ENCODE results near the gene RTN4. TPM values are rescaled to one million over a fixed set of nuclear protein-coding genes. Genes with fewer than 3 reads are reported as not detected.

RTN4 gene
- total RNA-seq, 1 experiment from 2014 or later = 236 TPM

DNA sequence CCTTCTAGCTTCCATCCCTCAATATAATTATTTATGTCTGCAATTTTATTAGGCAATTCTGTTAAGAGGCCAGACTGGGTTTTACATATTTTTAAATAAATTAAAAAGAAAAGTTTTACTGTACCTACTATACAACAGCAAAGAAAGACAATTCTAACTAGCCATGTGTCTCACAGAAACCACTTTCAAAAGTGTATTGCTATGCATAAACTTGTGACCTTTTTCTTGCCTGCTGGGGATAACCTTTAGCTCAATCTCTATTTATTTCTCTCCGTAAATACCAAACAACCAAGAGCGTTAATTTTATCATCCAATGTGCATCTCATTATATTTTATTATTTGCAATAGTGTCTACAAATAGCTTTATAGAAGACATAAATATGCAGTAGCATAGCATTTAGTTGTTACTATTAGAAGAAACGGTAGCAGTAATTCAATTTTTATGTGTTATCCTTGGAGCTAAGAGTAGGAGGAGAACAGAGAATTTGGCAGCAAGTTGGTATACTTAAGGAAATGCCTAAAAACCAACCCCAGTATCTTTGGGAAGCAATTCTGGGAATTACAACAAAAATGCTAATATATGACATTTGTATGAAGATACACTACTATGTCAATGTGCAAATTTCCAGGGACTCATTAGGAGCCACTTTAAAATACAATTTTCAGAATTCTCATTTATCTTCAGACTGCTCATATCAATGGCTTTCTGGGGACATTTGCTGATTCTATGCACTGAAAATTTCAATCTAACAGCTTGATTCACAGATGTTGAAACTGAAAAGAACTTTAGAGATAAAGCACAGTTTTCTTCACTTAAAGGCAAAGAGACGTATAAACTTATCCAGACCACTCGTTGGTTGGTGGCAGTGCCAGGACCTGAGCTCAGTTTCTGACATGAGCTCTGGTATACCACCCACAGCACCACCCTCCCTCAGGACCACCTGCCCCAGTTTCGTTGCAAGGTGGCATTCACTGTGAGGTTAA is 23.0 kb upstream of the RTN4 start:
- no peaks in the 10 kb centered on the region for H3K27me3 ChIP-seq (replicated peaks; ENCODE audit: control insufficient read depth, insufficient read depth, low read length)
- ChIA-PET POLR2A (interaction anchor here (0.5 kb wide), 1 partner anchor 28 kb away, joined by 6 read pairs; no protein-coding TSS in a partner anchor), CTCF (no interaction called here)
- no peaks in the 10 kb centered on the region for H3K36me3 ChIP-seq (ENCODE audit: control insufficient read depth, insufficient read depth, low read length)
- TF ChIP-seq, protein P1, sequence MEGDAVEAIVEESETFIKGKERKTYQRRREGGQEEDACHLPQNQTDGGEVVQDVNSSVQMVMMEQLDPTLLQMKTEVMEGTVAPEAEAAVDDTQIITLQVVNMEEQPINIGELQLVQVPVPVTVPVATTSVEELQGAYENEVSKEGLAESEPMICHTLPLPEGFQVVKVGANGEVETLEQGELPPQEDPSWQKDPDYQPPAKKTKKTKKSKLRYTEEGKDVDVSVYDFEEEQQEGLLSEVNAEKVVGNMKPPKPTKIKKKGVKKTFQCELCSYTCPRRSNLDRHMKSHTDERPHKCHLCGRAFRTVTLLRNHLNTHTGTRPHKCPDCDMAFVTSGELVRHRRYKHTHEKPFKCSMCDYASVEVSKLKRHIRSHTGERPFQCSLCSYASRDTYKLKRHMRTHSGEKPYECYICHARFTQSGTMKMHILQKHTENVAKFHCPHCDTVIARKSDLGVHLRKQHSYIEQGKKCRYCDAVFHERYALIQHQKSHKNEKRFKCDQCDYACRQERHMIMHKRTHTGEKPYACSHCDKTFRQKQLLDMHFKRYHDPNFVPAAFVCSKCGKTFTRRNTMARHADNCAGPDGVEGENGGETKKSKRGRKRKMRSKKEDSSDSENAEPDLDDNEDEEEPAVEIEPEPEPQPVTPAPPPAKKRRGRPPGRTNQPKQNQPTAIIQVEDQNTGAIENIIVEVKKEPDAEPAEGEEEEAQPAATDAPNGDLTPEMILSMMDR (IDR thresholded peaks at IDR 0.05; ENCODE audit: insufficient read depth in 1 of 2, low read depth in 1 of 2, low read length in 1 of 2, severe bottlenecking in 1 of 2, unreplicated experiment in 1 of 2) = no peak
- no peaks in the 10 kb centered on the region for H3K9me3 Mint-ChIP-seq (ENCODE audit: unreplicated experiment)
- H3K4me1 ChIP-seq = peaks cover 12% of the 10 kb centered on the region
- H3K27me3 Mint-ChIP-seq (ENCODE audit: insufficient read depth, unreplicated experiment) = no peaks in the 10 kb centered on the region
- BruUV-seq (replicated peaks) = no TSS peak
- DNase-seq = no peak
- no peaks in the 10 kb centered on the region for H3K9me3 ChIP-seq
- H3K27ac Mint-ChIP-seq (ENCODE audit: unreplicated experiment) = no peak overlapping the region
- intact Hi-C loops (cut with micrococcal nuclease; ENCODE audit: unreplicated experiment) = no loop called here
- peaks cover 8% of the 10 kb centered on the region for H3K4me1 Mint-ChIP-seq (ENCODE audit: low read depth, unreplicated experiment)
- H3K36me3 Mint-ChIP-seq (ENCODE audit: insufficient read depth, unreplicated experiment) = no peaks in the 10 kb centered on the region
- no peak overlapping the region for H3K4me3 ChIP-seq (ENCODE audit: low read depth, low read length)
- H3K4me3 Mint-ChIP-seq (ENCODE audit: unreplicated experiment) = no peak overlapping the region

DNA sequence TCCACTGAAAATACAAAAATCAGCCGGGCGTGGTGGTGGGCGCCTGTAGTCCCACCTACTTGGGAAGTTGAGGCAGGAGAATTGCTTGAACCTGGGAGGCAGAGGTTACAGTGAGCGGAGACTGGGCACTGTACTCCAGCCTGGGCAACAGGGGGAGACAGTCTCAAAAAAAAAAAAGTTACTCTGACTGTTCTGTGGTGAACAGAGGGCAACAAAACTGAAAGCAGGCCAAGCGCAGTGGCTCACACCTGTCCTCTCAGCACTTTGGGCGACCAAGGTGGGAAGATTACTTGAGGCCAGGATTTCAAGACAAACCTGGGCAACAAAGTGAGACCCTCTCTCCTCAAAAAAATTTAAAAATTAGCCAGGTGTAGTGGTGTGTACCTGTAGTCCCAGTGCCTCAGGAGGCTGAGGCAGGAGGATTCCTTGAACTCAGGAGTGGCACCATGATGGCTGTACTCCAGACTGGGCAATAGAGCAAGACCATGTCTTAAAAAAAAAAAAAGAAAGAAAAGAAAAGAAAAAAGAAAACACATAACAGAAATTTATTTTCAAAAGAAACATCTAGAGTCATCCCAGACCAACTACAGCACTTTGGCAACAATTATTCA is 13.6 kb upstream of the RTN4 start:
- Mint-ChIP-seq H3K36me3 (ENCODE audit: insufficient read depth, unreplicated experiment) (no peaks in the 10 kb centered on the region), H3K4me1 (ENCODE audit: low read depth, unreplicated experiment) (no peaks in the 10 kb centered on the region), H3K27me3 (ENCODE audit: insufficient read depth, unreplicated experiment) (no peaks in the 10 kb centered on the region), H3K27ac (ENCODE audit: unreplicated experiment) (no peak overlapping the region), H3K4me3 (ENCODE audit: unreplicated experiment) (no peak overlapping the region), H3K9me3 (ENCODE audit: unreplicated experiment) (no peaks in the 10 kb centered on the region)
- no peaks in the 10 kb centered on the region for H3K4me1 ChIP-seq
- ChIA-PET CTCF (no interaction called here), POLR2A (no interaction called here)
- no TSS peak for BruUV-seq (replicated peaks)
- peak in 1 of 2 experiments; percentile 17 for DNase-seq
- intact Hi-C loops (cut with micrococcal nuclease; ENCODE audit: unreplicated experiment) = loop anchor here (1.0 kb wide), 1 partner anchor 104 kb away; no protein-coding TSS in a partner anchor
- TF ChIP-seq, protein P1 (IDR thresholded peaks at IDR 0.05; ENCODE audit: insufficient read depth in 1 of 2, low read depth in 1 of 2, low read length in 1 of 2, severe bottlenecking in 1 of 2, unreplicated experiment in 1 of 2) = peak in 1 of 2 experiments; percentile 14
- H3K36me3 ChIP-seq (ENCODE audit: control insufficient read depth, insufficient read depth, low read length) = no peaks in the 10 kb centered on the region
- no peak overlapping the region for H3K4me3 ChIP-seq (ENCODE audit: low read depth, low read length)
- H3K27me3 ChIP-seq (replicated peaks; ENCODE audit: control insufficient read depth, insufficient read depth, low read length) = no peaks in the 10 kb centered on the region
- no peaks in the 10 kb centered on the region for H3K9me3 ChIP-seq

DNA sequence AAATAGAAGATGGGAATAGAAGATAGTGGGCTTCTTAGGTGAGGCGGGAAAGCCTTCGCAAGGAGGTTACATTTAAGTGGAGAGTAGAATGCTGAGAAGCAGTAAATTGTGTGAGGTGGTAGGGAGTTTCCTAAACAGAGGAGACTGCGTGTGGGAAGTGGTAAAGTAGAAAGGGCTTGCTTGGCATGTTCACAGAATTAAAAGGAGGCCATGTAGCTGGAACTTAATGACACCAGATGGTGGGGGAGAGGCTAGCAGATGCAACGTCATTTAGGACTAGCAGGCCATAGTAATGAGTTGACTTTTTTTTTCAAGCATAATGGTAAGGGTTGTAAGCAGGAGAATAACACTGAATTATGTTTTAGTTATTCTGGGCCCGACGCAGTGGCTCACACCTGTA is 13.0 kb upstream of the RTN4 start:
- POLR2A ChIA-PET = no interaction called here
- TF ChIP-seq, protein P1 (IDR thresholded peaks at IDR 0.05; ENCODE audit: insufficient read depth in 1 of 2, low read depth in 1 of 2, low read length in 1 of 2, severe bottlenecking in 1 of 2, unreplicated experiment in 1 of 2) = no peak
- Mint-ChIP-seq H3K4me3 (ENCODE audit: unreplicated experiment) (no peak overlapping the region), H3K27me3 (ENCODE audit: insufficient read depth, unreplicated experiment) (no peaks in the 10 kb centered on the region), H3K36me3 (ENCODE audit: insufficient read depth, unreplicated experiment) (no peaks in the 10 kb centered on the region), H3K4me1 (ENCODE audit: low read depth, unreplicated experiment) (no peaks in the 10 kb centered on the region), H3K27ac (ENCODE audit: unreplicated experiment) (no peak overlapping the region), H3K9me3 (ENCODE audit: unreplicated experiment) (no peaks in the 10 kb centered on the region)
- no peaks in the 10 kb centered on the region for H3K27me3 ChIP-seq (replicated peaks; ENCODE audit: control insufficient read depth, insufficient read depth, low read length)
- CTCF ChIA-PET = interaction anchor here (0.5 to 0.7 kb wide), 3 partner anchors 225 to 1070 kb away, joined by 3 to 5 read pairs (median 3); no protein-coding TSS in a partner anchor
- no peaks in the 10 kb centered on the region for H3K36me3 ChIP-seq (ENCODE audit: control insufficient read depth, insufficient read depth, low read length)
- no peaks in the 10 kb centered on the region for H3K4me1 ChIP-seq
- no TSS peak for BruUV-seq (replicated peaks)
- DNase-seq = no peak
- no peak overlapping the region for H3K4me3 ChIP-seq (ENCODE audit: low read depth, low read length)
- no peaks in the 10 kb centered on the region for H3K9me3 ChIP-seq
- intact Hi-C loops (cut with micrococcal nuclease; ENCODE audit: unreplicated experiment) = loop anchor here (1.0 kb wide), 1 partner anchor 105 kb away; no protein-coding TSS in a partner anchor
